Fibroblast of mammary gland (primary cell): ENCODE data around the gene CMTM8.

Source experiments
- DNase-seq: peaks from one replicate; pipeline ENCODE4 v3.0.0-alpha.2; 2010; ENCODE audit warnings: low read depth
- H3K4me3 ChIP-seq: 2 replicates; pipeline ENCODE4 v1.5.1; 2011; ENCODE audit warnings: low read depth, mild to moderate bottlenecking, low read length, moderate library complexity; ENCODE audit not compliant: control insufficient read depth
- TF ChIP-seq, protein P1 (sequence below): conservative IDR thresholded peaks from 2 replicates; pipeline ENCODE4 v1.5.1; 2011; ENCODE audit warnings: low read depth, low read length, inconsistent platforms; ENCODE audit not compliant: control insufficient read depth, insufficient read depth

Gene CMTM8

DNA sequence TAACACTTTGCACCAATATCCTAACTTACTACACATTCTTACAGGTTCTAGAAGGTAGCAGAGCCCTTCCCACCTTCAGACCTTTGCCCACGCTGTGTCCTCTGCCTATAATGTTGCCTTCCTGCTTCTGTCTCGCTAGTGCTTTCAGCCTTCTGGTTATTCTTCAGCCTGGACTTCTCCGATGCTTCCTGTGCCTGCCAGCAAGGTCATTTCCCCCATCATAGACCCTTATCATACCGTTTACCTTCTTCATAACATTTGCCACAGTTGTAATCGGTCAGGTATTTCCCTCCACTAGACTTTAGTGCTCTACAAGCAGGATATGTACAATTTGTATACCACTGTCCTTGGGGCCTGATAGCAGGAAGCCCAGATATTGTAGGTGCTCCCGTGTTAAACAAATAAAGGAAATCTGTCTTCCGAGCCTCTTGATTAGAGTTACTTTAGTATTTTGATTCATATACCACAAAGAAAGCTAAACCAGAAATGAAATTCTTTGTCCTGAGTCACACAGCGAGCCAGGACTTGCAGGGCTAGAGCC is 117.3 kb downstream of the CMTM8 start:
- H3K4me3 ChIP-seq, result no peak overlapping the region
- DNase-seq, result no peak
- TF ChIP-seq, protein P1, sequence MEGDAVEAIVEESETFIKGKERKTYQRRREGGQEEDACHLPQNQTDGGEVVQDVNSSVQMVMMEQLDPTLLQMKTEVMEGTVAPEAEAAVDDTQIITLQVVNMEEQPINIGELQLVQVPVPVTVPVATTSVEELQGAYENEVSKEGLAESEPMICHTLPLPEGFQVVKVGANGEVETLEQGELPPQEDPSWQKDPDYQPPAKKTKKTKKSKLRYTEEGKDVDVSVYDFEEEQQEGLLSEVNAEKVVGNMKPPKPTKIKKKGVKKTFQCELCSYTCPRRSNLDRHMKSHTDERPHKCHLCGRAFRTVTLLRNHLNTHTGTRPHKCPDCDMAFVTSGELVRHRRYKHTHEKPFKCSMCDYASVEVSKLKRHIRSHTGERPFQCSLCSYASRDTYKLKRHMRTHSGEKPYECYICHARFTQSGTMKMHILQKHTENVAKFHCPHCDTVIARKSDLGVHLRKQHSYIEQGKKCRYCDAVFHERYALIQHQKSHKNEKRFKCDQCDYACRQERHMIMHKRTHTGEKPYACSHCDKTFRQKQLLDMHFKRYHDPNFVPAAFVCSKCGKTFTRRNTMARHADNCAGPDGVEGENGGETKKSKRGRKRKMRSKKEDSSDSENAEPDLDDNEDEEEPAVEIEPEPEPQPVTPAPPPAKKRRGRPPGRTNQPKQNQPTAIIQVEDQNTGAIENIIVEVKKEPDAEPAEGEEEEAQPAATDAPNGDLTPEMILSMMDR, result no peak

DNA sequence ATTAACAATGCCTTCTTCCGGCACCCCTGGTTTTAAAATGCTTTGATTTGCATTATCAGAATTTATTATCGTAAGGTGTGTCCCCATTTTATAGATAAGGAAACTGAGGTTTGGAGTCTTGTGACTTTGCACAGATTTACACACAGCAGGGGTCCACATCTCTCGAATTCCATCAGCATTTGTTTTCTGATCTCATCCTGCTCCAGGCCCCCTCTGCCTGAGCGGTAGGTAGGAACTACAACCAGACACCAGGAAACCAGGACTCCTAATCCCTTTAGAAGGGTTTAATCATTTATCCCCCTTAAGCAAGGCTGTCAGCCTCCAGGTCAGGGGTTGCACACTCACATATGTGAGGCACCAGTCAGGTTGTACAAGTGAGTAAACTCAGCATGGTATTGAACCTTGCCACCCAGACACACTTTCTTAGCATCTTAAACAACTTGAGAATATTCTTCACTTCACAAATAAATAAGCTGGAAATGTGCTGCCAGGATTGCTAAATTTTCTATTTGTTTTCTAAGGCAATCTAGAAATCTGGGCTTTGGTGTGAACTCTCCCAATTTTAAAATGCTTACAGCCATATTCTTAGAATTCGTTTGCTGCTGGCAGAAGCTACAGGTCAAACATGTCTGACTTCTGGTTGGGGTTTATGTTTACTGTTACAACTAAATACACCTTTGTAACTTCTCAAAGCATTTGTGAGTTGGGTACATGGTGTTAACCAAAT is 121.4 kb downstream of the CMTM8 start:
- DNase-seq, result no peak
- no peak overlapping the region for H3K4me3 ChIP-seq
- TF ChIP-seq, protein P1, result no peak

DNA sequence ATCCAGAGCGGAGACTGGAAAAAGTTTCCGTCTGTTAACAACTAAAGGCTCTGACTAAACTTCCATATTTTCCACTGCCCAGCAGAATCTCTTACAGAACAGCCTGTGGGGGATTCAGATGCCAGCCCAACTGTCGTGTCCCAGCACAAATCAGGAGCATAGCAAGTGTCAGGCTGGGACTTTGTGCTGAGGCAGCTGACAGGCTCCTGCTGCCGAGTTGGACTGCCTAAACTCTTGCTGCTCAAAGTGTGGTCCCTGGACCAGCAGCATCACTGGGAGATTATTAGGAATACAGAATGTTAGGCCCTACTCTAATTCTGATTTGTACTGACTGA is 122.0 kb downstream of the CMTM8 start:
- no peak overlapping the region for H3K4me3 ChIP-seq
- DNase-seq, result no peak
- TF ChIP-seq, protein P1, result no peak

DNA sequence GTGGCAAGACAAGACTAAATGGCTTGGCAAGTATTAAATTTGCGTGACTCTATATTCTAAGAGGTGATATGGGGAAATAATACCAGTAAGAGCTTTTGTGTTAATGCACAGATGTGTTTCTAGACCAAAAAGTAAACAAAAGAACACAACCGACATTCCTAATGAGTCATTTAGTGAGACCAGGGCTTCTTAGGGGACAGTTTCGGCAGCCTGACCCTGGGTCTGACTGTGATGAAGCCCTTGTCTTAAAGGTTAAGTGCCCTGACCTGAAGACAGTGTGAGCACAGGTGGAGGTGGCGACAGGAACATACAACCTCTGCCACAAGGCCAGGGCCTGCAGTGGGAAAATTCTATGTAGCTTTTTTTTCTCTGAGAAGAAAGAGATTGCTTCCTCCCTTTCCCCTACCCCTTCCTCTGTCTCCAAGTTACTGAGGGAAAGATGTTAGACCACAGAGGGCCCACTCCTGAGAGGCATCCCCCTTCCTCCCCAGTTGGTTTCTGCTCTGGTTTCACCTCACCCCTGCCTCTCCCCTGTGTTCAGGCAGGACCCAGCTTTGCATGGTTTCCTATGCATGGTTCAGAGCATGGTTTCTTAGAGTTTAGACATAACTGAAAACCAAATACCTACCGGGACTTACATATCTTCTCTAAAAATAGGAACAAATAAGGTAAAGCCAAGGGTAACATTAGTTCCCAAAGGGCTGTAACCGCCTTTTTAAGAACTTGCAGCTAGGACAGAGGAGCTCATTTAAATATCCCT is 128.3 kb downstream of the CMTM8 start:
- DNase-seq, result no peak
- no peak overlapping the region for H3K4me3 ChIP-seq
- TF ChIP-seq, protein P1, result no peak

DNA sequence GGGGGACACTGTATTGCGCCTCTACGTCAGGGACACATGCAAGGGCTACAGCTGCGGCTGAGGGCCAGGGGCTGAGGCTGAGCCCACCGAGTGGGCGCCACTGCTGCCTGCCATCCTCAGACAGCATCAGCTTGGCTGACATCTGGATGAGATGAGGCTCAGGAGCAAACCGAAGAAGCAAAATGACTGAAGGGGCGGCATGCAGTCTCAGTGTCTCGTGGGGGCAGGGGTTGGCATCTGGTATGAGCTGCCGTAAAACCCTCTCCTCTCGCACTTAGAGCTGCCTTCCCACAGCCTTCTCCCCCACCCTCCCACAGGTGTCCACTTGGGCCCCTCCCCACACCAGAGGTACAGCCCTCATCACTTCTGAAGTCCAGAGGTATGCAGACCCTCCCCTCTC is 129.0 kb downstream of the CMTM8 start:
- H3K4me3 ChIP-seq, result no peak overlapping the region
- DNase-seq, result no peak
- TF ChIP-seq, protein P1, result no peak

DNA sequence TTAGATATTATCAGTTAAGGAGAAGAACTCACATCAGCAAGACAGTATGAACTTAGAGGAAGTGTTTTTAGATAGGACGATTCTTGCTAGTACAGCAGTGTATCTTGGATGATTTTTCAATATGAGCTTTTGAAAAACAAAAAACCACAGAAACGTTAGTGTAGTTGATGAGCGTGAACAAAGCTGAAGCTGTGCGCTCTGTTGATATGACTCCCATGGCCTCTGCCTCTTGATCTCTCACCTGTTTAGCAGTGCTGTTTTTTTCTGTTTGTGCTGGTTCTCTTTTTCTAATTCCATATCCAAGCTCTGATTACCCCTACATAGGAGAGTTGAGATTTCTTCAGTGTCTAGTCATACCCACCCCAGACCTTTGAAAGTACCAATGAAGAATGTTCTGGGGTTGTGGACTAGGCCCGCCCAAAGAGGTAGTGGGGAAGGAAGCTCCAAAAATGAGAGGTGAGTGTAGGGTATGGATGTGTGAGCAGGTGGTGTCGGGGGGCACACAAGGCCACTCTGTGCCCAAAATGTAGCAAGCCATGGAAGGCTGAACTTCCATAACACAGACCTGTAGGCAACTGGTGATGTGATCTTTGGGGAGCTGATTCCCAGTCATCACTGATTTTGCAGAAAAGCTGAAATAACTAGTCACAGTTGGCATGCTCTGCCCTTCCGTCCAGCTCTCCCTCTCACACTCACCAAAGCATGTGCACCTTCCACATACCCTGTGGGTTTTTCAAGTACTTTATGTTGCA is 133.2 kb downstream of the CMTM8 start:
- TF ChIP-seq, protein P1, result no peak
- no peak for DNase-seq
- H3K4me3 ChIP-seq, result no peak overlapping the region
